Globus pallidus (tissue), 1 donor: ENCODE data around the gene KRTAP3-2.

Source experiments
- DNase-seq: peaks from one replicate; pipeline ENCODE4 v3.0.0-alpha.2; 2015; ENCODE audit warnings: low spot score

Gene KRTAP3-2

DNA sequence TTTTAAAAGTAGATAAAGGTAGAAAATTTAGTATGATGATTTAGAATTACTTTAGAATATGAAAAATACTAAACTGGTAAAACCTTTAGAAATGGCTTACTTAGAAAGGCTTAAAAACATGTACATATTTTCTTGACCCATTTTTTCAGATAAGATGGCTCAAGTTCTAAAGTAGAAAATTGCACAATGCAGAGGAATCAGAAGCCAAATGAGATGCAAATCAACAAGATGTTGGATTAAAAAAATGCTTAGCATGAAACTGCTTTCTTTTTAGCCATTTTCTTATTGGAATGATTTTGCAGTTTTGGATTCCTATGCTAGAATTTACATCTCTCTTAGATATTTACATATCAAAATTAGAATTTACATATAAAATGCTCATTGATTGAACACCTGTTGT lies 10.7 kb upstream of the KRTAP3-2 start:
- DNase-seq: no peak

GRCh38 chr17:41009936-41010335 lies 10.2 kb upstream of the KRTAP3-2 start:
- DNase-seq: no peak

DNA sequence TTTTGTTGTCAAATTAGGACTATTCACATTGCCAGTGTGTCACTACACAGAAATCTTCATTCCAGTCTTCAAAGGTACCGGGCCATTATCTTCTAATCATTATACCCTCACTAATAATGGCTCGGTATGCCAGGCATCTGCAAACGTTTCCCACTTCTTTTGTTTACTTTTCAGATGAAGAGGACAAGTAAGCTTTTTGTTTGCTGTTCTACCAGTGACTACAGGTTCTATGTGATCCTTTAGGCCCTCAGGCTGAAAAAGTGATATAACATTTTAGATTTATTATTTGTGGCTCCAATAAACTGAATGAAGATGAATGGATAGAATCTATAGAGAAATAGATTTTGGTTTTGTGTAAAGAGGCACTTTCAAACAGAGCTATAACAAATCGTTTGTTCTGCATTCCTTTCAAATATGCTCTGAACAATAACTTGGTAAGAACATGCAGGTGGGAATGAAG lies 9.6 kb upstream of the KRTAP3-2 start:
- DNase-seq: no peak

DNA sequence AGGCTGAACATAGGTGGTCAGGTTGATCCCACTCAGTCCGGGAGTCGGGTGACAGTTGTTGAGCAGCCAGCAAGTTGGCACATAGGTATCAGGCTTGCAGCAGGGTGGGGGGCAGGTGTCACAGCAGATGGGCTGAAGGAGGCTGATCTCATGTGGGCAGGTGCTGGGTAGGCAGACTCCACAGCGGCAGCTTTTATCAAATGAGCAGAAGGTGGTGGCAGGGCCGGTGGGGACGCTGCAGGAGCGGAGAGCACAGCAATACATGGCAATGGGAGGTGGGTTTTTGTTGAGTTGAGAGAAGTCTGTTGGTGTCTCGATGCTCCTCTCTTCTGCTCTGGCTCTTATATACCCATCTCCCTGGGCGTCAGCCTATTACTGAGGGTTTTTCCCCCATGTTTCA lies 9.1 kb upstream of the KRTAP3-2 start, which contains the start of gene KRTAP3-1:
Gene KRTAP3-1, minus strand, starts transcription at position 318 of the 400 bp plus-strand sequence. Its CDS starts 54 bp downstream, at position 264.
- no peak for DNase-seq

- DNase-seq: no peak
Observed at GRCh38 chr17:41004397-41004796, 4.7 kb upstream of the KRTAP3-2 start.

DNA sequence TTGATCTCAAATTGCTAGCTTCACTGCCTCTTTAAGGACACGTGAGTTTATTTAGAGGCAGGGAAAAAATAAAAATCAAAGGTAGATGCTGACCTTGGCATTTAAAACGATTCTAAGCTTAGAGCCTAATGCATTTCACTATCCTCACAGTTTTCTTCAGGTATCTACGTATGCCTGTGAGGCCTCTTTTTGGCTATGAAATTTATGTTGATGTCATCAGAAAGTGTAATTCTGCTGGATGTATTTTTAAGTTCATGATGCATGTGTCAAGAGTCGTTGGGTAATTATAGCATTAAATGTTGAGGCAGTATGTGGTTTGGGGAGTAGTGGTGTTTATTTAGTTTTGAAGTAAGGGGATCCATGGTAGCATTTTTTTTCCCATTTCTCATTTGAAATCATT lies 4.2 kb upstream of the KRTAP3-2 start:
- DNase-seq: no peak

GRCh38 chr17:41002814-41003213 lies 3.1 kb upstream of the KRTAP3-2 start:
- DNase-seq: no peak

DNA sequence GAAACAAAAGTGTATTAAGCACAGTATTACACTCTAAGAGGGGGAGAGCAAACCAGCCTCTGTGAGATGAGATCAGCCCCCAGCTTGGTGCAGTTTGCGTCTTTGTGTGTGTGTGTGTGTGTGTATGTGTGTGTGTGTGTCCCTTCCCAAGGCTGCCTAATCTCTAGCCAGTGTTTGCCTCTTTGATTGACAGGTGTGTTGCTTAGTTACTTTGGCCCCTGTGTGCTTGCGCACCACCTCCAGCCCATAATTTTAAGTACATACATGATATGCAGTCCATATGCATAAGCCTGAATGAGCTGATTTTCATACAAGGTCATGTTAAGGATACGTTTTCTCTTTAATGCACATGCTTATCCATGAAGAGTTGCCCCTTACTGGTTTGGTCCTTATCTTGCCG lies 2.1 kb upstream of the KRTAP3-2 start:
- DNase-seq: no peak

- no peak for DNase-seq
Observed at GRCh38 chr17:40997361-40997760, 2.3 kb downstream of the KRTAP3-2 start.

GRCh38 chr17:40996829-40997228 lies 2.9 kb downstream of the KRTAP3-2 start:
- no peak for DNase-seq

GRCh38 chr17:40995116-40995515 lies 4.6 kb downstream of the KRTAP3-2 start:
- no peak for DNase-seq

- no peak for DNase-seq
Observed at GRCh38 chr17:40993839-40994238, 5.9 kb downstream of the KRTAP3-2 start, which contains the start of gene KRTAP3-3. Gene KRTAP3-3 (minus strand): TSS chr17:40994164. CDS start chr17:40994097, 67 bp downstream.

GRCh38 chr17:40993084-40993483 lies 6.6 kb downstream of the KRTAP3-2 start:
- no peak for DNase-seq

GRCh38 chr17:40992666-40993065 lies 7.0 kb downstream of the KRTAP3-2 start:
- no peak for DNase-seq

DNA sequence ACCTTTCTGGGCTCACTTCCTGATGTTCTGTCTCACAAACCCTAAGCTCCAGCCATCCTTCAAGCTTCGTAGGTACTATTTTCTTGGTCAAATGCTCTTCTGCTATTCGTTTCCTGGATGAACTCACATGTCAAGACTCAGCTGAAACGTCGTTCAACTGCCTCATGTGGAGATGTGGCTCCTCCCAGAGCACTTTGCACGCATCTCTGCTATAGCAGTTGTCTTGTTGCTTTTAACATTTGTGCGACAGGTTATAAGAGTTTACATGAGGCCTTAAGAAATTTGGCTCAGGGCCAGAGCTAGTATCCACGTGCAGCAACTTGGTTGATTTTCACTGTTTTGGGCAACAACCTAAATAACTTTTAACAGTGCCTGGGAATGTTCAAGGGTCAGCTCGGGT lies 12.8 kb downstream of the KRTAP3-2 start:
- DNase-seq: no peak

DNA sequence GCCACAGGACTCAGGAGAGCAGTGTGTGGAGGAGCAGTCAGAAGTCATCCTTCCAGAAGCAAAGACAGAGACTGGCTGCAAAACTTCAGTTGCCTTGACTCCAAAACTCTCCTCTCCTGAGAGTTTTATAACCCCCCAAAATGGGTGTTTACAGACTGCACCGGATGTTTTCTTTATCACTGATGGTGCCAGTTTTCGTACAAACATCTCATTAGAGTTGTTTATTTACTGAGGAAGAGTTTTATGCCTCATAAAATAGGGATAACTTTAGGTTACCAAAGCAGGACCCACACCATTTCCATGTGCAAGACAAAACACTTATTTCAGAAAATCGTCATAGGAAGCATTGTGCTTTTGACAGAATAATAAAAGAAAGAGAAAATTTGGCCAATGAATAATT lies 15.5 kb downstream of the KRTAP3-2 start, which contains the start of gene KRT40:
Gene KRT40, minus strand, starts transcription at position 101 of the 400 bp plus-strand sequence. Its CDS starts 53 bp downstream, at position 48.
- no peak for DNase-seq

DNA sequence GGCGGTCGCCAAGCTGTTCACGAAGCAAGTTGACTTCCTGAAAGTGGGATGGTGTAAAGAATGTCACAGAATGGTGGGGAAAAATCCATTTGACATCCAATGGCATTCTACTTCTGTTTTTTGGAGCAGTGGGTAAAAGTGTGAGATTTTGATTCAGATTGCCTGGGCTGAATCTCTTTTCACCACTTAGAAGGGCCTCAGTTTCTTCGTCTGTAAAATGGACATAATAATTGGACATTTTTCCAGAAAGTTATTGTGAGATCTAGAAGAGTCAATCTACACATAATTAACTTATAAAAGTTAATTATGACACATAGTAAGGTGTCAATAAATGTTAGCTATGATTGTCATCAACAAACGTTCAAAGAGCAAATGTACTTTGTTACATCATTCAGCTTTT lies 18.6 kb downstream of the KRTAP3-2 start:
- DNase-seq: no peak

DNA sequence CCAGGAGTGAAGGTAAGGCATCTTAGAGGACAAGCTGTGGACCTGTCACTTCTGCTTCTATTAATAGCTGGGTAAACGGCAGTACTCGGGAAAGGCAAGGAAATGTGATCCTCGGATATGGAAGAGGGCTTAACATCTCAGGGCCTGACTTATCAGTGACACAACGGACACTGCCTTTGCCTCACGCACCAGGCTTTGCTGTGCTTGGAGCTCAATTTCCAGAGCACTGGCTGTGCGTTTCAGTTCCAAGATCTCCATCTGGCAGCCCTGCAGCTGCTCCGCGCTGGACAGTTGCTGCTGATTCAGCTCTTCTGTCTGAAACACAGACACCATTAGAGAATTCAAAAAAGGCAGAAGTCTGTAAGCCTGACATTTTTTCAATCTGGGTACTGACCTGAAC lies 19.1 kb downstream of the KRTAP3-2 start:
- peak; percentile 9 for DNase-seq

GRCh38 chr17:40980117-40980516 lies 19.6 kb downstream of the KRTAP3-2 start:
- DNase-seq: no peak

- DNase-seq: no peak
Observed at GRCh38 chr17:40978575-40979151, 21.0 kb downstream of the KRTAP3-2 start.

DNA sequence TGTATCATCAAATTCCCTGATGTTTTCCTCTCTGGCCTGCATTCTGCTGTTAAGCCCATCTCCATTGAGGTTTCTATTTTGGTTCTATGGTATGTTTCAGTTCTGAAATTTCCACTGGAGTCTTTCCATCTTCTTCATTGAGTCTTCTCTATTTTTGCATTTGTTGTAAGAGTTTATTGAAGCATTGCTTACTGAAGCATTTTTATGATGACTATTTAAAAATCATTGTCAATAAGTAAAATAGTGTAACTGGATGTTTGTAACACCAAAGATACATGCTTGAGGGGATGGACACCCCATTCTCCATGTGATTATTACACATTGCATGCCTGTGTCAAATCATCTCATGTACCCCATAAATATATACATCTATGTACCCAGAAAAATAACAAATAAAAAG lies 24.2 kb downstream of the KRTAP3-2 start:
- no peak for DNase-seq

- no peak for DNase-seq
Observed at GRCh38 chr17:40974366-40974765, 25.3 kb downstream of the KRTAP3-2 start.

DNA sequence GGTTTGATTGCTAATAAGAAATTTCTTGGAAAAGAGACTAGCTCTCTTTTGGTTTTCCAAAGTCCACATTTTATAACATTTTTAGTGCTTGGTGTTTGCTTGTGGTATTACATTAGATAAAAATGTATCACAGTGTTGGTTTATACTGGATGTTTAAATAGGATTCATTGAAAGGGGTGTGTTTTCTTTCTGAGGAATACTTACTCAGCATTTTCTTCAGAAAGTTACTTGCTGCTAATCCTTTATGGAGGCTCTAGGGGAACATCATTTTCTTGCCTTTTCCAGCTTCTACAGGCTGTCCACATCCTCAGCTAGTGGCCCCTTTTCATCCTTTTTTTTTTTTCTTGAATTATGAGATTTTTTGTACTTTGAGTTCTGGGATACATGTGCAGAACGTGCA lies 32.1 kb downstream of the KRTAP3-2 start:
- no peak for DNase-seq

DNA sequence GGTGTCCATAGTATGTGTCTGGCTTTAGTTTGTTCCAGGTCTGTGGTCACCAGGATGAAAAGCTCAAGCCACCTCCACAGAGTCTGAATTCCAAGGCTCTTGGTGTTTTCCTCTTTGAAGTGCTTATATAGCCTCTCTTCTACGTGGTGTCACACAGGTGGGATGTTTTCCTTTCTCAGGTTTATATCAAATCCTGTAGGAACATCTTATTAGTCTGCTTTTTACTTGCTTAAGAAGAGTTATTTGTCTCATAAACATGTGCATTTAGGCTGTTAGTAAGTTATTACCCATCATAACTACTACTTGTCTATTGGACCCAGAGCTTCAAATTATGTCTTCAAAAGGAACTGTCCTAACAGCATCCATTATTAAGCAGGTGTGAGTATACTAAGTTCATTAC lies 32.9 kb downstream of the KRTAP3-2 start, which contains the start of gene KRT39:
Gene KRT39, minus strand, starts transcription at position 101 of the 400 bp plus-strand sequence. Its CDS starts 92 bp downstream, at position 9.
- no peak for DNase-seq
